Measurements from ENCODE around the gene FAM53C. TPM values are rescaled to one million over a fixed set of nuclear protein-coding genes. Genes with fewer than 3 reads are reported as not detected.
A peak's percentile ranks its signal among the peaks of the same experiment; 100 is the strongest.
"Not testable (repeated sequence)": the region's sequence is repeated elsewhere in the genome, so short reads cannot be mapped to it uniquely, and the experiment has no call there.

The FAM53C gene
- total RNA-seq (10 to 100 TPM; 20.2 to 25.0 (median 22.8) TPM), polyA plus RNA-seq (16.9 TPM)
- long read RNA-seq, donor 1, full-length matches to known transcripts = 11 of 49 reads
- long read RNA-seq, donor 1, partial matches to known transcripts = 34 of 49 reads
- long read RNA-seq, donor 1, other reads (novel, unspliced or antisense) = 4 of 49 reads
- long read RNA-seq, donor 2, full-length matches to known transcripts = 7 of 24 reads
- long read RNA-seq, donor 2, partial matches to known transcripts = 12 of 24 reads
- long read RNA-seq, donor 2, other reads (novel, unspliced or antisense) = 5 of 24 reads
- long read RNA-seq, donor 3, full-length matches to known transcripts = 9 of 80 reads
- long read RNA-seq, donor 3, partial matches to known transcripts = 46 of 80 reads
- long read RNA-seq, donor 3, other reads (novel, unspliced or antisense) = 25 of 80 reads
- long read RNA-seq, donor 4, full-length matches to known transcripts = 11 of 40 reads
- long read RNA-seq, donor 4, partial matches to known transcripts = 25 of 40 reads
- long read RNA-seq, donor 4, other reads (novel, unspliced or antisense) = 4 of 40 reads

DNA sequence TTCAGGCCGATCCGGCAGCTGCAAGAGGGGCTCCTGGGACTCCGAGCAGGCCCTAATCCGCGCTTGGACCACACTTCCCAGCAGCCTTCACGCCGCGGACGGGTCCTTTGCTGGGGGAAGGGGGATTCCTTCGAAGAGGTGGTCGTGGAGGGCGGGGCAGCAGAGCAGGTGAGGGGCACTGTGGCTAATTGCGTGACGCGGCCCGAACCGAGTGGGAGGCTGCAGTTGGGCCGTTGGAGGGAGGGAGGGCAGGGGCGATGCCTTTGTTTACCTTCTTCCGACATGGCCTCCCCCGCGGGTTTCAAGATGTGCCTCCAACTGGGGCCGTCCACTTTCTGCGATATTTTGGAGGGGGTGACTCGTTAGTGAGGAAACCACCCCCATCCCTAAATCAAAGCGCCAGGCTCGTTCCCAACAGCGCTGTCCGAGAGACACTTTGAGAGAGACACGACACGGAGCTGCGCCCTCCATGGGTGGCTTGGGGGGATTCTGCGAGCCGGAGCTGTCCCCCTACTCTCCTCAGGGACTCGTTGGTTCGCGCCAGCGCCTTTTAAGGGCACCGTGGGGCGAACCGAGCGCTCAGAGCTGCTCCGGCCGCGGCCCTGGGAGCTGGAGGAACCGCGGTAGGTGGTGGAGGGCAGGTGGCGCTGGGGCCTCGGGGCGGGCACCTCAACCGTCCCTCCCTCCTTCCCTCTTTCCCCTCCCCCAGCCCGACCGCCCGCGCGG lies at the start of gene FAM53C:
TSS of gene FAM53C (plus strand) at position 582 of the 726 bp plus-strand sequence. CDS start 3,070 bp downstream, outside the sequence.
- Histone ChIP-seq H3K27ac (ENCODE audit: low read length) (peak within 1 kb of the TSS; percentile 98), H3K4me3 (ENCODE audit: low read length) (peak within 1 kb of the TSS; percentile 96), H3K27me3 (ENCODE audit: control insufficient read depth, insufficient read depth) (no peaks in the 10 kb centered on the region), H3K4me1 (ENCODE audit: control insufficient read depth, insufficient read depth, low read length) (peaks cover 2% of the 10 kb centered on the region), H3K9me3 (ENCODE audit: control insufficient read depth, low read length) (no peaks in the 10 kb centered on the region)
- peak; percentile 96 for ATAC-seq
- WGBS = under 1% methylated on average over 53 of the region's 56 CpGs
- peak; percentile 92 to 97 (median 97) for DNase-seq
- intact Hi-C loops (cut with DNase I) = no loop called here

GRCh38 chr5:138289296-138289695 lies 48.8 kb upstream of the FAM53C start:
- 90% methylated on average over 3 of the region's 3 CpGs for whole genome bisulfite sequencing
- H3K27me3 ChIP-seq (ENCODE audit: control insufficient read depth, insufficient read depth) = no peaks in the 10 kb centered on the region

GRCh38 chr5:138303372-138303771 lies 34.7 kb upstream of the FAM53C start:
- Histone ChIP-seq H3K4me1 (ENCODE audit: control insufficient read depth, insufficient read depth, low read length) (no peaks in the 10 kb centered on the region), H3K9me3 (ENCODE audit: control insufficient read depth, low read length) (no peaks in the 10 kb centered on the region), H3K27ac (ENCODE audit: low read length) (no peak overlapping the region), H3K27me3 (ENCODE audit: control insufficient read depth, insufficient read depth) (no peaks in the 10 kb centered on the region), H3K4me3 (ENCODE audit: low read length) (no peak overlapping the region)
- DNase-seq (no peak), ATAC-seq (no peak)
- intact Hi-C loops (cut with DNase I) = no loop called here
- WGBS = 90% methylated on average over 6 of the region's 6 CpGs

More at GRCh38 chr5:138289296-138289695, 48.8 kb upstream of the FAM53C start:
- H3K4me1 ChIP-seq (ENCODE audit: control insufficient read depth, insufficient read depth, low read length) = no peaks in the 10 kb centered on the region
- no peaks in the 10 kb centered on the region for H3K9me3 ChIP-seq (ENCODE audit: control insufficient read depth, low read length)
- intact Hi-C loops (cut with DNase I) = no loop called here
- H3K4me3 ChIP-seq (ENCODE audit: low read length) = no peak overlapping the region
- no peak for DNase-seq
- no peak for ATAC-seq
- no peak overlapping the region for H3K27ac ChIP-seq (ENCODE audit: low read length)

- Histone ChIP-seq H3K4me1 (ENCODE audit: control insufficient read depth, insufficient read depth, low read length) (no peaks in the 10 kb centered on the region), H3K4me3 (ENCODE audit: low read length) (no peak overlapping the region), H3K27me3 (ENCODE audit: control insufficient read depth, insufficient read depth) (no peaks in the 10 kb centered on the region), H3K9me3 (ENCODE audit: control insufficient read depth, low read length) (no peaks in the 10 kb centered on the region), H3K27ac (ENCODE audit: low read length) (peak overlapping the region; percentile 64)
- ATAC-seq = peak; percentile 52 to 74
- intact Hi-C loops (cut with DNase I) = no loop called here
- DNase-seq = peak; percentile 60 to 86 (median 78)
- WGBS = 33% methylated on average over 1 of the region's 1 CpG
These were observed 32.3 kb upstream of the FAM53C start for GRCh38 chr5:138305797-138306196.

- Histone ChIP-seq H3K27ac (ENCODE audit: low read length) (no peak overlapping the region), H3K4me3 (ENCODE audit: low read length) (no peak overlapping the region), H3K4me1 (ENCODE audit: control insufficient read depth, insufficient read depth, low read length) (no peaks in the 10 kb centered on the region), H3K9me3 (ENCODE audit: control insufficient read depth, low read length) (no peaks in the 10 kb centered on the region), H3K27me3 (ENCODE audit: control insufficient read depth, insufficient read depth) (no peaks in the 10 kb centered on the region)
- WGBS = 90% methylated on average over 7 of the region's 7 CpGs
- intact Hi-C loops (cut with DNase I) = no loop called here
- ATAC-seq (no peak), DNase-seq (no peak)
These were observed 22.3 kb upstream of the FAM53C start for GRCh38 chr5:138315751-138316278.

DNA sequence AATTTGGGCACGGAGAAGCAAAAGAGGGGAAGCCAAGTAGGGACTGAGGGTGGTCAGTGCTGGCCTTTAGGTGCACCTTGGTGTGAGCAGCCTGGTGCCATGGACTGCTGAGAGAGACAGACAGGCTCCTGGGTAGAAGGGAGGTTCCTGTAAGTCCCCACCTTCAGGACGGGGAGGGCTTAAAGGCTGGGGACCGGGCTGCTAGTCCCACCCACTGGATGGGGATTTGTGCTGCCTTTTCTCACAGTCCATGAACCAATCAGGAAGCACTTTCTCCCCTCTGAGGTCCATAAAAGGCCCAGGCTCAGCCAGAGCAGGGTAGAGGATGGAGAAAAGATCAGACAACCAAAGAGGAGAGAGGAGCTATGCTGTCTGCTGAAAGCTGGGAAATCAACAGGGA lies 21.7 kb upstream of the FAM53C start:
- WGBS = 89% methylated on average over 3 of the region's 3 CpGs
- Histone ChIP-seq H3K4me1 (ENCODE audit: control insufficient read depth, insufficient read depth, low read length) (no peaks in the 10 kb centered on the region), H3K27me3 (ENCODE audit: control insufficient read depth, insufficient read depth) (no peaks in the 10 kb centered on the region), H3K4me3 (ENCODE audit: low read length) (no peak overlapping the region), H3K9me3 (ENCODE audit: control insufficient read depth, low read length) (no peaks in the 10 kb centered on the region), H3K27ac (ENCODE audit: low read length) (no peak overlapping the region)
- no peak for ATAC-seq
- intact Hi-C loops (cut with DNase I) = no loop called here
- DNase-seq = no peak

GRCh38 chr5:138318211-138318610 lies 19.9 kb upstream of the FAM53C start:
- intact Hi-C loops (cut with DNase I); H3K9me3 ChIP-seq (ENCODE audit: control insufficient read depth, low read length); H3K27ac ChIP-seq (ENCODE audit: low read length); ATAC-seq; H3K4me3 ChIP-seq (ENCODE audit: low read length); H3K4me1 ChIP-seq (ENCODE audit: control insufficient read depth, insufficient read depth, low read length); H3K27me3 ChIP-seq (ENCODE audit: control insufficient read depth, insufficient read depth); DNase-seq: not testable (repeated sequence)
- 97% methylated on average over 4 of the region's 4 CpGs for WGBS

DNA sequence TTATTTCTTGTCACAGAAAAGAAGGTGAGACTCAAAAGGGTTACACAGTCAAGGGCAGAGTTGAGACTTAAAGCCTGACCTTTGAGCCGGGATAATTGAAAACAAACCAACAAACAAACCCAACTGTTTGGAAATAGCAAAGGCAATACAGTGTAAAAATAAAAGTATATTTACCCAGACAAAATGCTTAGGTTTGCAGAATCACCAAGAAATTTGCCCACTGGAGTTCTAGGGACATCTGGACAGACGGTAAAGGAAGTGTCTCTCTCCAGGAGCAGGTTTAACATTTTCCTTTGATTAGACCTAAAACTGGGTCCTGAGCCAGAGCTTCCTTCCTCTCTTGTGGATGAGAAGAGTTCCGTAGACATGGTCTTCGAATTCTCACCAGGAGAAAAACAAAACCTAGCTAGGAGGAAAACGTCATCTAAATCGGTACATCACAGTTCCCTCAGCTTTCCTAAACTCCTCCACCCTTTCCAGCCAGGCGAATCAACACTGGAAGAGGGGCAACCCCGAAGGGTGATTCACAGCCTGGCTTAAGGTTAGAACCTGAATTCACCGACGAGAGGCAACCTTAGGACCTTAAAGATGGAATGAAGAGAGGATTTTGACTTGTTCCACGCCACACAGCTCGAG lies 7.1 kb upstream of the FAM53C start:
- 4% methylated on average over 12 of the region's 12 CpGs for WGBS
- DNase-seq = no peak
- intact Hi-C loops (cut with DNase I) = no loop called here
- Histone ChIP-seq H3K4me3 (ENCODE audit: low read length) (peak overlapping the region; percentile 24), H3K9me3 (ENCODE audit: control insufficient read depth, low read length) (no peaks in the 10 kb centered on the region), H3K27ac (ENCODE audit: low read length) (no peak overlapping the region), H3K4me1 (ENCODE audit: control insufficient read depth, insufficient read depth, low read length) (no peaks in the 10 kb centered on the region), H3K27me3 (ENCODE audit: control insufficient read depth, insufficient read depth) (no peaks in the 10 kb centered on the region)
- no peak for ATAC-seq

DNA sequence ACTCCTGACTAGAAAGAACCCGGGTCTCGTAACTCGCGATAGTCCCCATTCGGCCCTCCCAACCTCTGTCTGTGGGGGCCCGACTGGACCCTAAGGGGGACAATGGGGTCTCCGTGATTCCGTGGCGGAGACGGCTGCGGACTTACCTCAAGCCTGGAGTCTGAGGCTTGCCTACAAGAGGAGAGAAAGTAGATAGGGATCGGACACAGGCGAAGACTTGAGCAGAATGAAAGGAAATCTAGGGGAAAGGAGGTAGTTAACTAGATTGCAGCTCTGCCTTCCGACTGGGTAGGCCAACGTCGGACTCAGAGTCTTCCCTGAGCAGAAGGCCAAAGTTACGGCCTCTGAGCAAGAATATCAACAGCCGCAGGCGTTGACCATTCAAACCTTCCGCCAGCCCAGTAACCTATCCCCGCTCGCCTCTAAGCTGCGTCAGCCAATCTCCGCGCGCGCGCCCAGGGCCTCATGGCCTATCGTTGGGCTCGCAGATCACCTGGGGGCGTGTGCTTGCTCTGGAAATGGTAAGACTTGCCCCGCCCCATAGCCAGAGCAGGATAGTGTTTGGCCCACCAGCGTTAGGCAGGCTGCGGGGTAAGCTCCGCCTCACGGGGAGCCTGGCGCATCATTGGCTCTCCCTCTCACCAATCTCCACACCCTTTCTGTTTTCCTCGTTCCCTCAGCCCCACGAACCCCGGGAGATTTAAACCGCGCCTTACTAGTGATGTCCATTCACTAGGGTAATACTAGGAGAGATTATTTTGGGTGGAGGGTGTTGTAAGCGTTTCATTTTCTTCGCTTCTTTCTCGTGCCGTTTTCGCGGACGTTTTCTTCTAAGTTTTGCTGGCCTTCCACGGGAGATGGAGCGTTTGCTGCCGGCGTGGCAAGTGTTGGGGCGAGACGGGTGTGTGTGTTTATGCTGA lies 6.4 kb upstream of the FAM53C start, which contains the start of gene CDC25C:
TSS of gene CDC25C (minus strand) at position 356 of the 920 bp plus-strand sequence. CDS start 624 bp downstream, outside the sequence.
- ATAC-seq = peak; percentile 100
- Histone ChIP-seq H3K27ac (ENCODE audit: low read length) (no peak within 1 kb of the TSS), H3K4me1 (ENCODE audit: control insufficient read depth, insufficient read depth, low read length) (no peaks in the 10 kb centered on the region), H3K9me3 (ENCODE audit: control insufficient read depth, low read length) (no peaks in the 10 kb centered on the region), H3K27me3 (ENCODE audit: control insufficient read depth, insufficient read depth) (no peaks in the 10 kb centered on the region), H3K4me3 (ENCODE audit: low read length) (peak within 1 kb of the TSS; percentile 57)
- under 1% methylated on average over 55 of the region's 55 CpGs for WGBS
- intact Hi-C loops (cut with DNase I) = no loop called here
- peak; percentile 98 to 99 (median 99) for DNase-seq

All from right cardiac atrium (tissue), 5 donors.